ENCODE results near the gene HDGFL3.

DNA sequence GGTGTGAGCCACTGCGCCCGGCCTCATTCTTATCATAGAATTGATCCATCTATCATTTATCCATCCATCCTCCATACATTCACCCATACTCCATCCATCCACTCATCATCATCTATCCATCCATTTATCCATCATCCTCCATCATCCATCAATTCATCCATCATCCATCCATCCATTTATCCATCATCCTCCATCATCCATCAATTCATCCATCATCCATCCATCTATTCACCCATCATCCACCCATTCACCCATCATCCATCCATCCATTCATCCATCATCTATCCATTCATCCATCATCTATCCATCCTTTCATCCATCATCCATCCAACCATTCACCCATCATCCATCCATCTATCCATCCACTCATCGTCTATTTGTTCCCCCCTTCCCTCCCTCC, 96.5 kb downstream of the HDGFL3 start:
- TF ChIP-seq, protein P1, sequence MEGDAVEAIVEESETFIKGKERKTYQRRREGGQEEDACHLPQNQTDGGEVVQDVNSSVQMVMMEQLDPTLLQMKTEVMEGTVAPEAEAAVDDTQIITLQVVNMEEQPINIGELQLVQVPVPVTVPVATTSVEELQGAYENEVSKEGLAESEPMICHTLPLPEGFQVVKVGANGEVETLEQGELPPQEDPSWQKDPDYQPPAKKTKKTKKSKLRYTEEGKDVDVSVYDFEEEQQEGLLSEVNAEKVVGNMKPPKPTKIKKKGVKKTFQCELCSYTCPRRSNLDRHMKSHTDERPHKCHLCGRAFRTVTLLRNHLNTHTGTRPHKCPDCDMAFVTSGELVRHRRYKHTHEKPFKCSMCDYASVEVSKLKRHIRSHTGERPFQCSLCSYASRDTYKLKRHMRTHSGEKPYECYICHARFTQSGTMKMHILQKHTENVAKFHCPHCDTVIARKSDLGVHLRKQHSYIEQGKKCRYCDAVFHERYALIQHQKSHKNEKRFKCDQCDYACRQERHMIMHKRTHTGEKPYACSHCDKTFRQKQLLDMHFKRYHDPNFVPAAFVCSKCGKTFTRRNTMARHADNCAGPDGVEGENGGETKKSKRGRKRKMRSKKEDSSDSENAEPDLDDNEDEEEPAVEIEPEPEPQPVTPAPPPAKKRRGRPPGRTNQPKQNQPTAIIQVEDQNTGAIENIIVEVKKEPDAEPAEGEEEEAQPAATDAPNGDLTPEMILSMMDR (IDR thresholded peaks at IDR 0.05): no peak
- TF ChIP-seq POLR2A (IDR thresholded peaks at IDR 0.05) (no peak), EP300 (IDR thresholded peaks at IDR 0.05) (no peak)

All from sigmoid colon (tissue), 4 donors.